ENCODE measurements around the gene GABRR1.

DNA sequence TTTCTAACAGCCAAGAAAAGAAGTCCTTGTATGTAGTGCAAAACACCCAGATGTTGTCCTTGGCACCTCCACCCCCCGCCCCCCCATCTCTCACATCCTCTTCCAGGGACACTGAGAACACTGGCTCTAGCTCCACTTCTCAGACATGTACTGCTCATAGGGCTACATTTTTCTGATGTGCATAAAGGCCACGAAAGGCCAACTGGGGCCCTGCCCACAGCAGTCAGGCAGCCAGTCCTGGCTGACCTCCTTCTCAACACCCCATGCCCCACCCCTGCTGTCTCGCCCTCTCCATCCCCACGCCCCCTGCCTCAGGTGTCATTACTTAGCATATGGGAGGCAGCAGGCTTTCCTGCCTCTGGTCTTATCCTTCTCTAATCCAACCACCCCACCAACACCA is 11.3 kb downstream of the GABRR1 start:
- TF ChIP-seq EZH2 (IDR thresholded peaks at IDR 0.05; ENCODE audit: borderline replicate concordance) = no peak
- TF ChIP-seq, protein P1, sequence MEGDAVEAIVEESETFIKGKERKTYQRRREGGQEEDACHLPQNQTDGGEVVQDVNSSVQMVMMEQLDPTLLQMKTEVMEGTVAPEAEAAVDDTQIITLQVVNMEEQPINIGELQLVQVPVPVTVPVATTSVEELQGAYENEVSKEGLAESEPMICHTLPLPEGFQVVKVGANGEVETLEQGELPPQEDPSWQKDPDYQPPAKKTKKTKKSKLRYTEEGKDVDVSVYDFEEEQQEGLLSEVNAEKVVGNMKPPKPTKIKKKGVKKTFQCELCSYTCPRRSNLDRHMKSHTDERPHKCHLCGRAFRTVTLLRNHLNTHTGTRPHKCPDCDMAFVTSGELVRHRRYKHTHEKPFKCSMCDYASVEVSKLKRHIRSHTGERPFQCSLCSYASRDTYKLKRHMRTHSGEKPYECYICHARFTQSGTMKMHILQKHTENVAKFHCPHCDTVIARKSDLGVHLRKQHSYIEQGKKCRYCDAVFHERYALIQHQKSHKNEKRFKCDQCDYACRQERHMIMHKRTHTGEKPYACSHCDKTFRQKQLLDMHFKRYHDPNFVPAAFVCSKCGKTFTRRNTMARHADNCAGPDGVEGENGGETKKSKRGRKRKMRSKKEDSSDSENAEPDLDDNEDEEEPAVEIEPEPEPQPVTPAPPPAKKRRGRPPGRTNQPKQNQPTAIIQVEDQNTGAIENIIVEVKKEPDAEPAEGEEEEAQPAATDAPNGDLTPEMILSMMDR (IDR thresholded peaks at IDR 0.05; ENCODE audit: poor library complexity) = no peak

All from hepatocyte (in vitro differentiated cells).